ENCODE measurements around the gene SLAIN2. TPM values are rescaled to one million over a fixed set of nuclear protein-coding genes. Genes with fewer than 3 reads are reported as not detected.

Gene SLAIN2
- total RNA-seq, 2 experiments from 2014 or later: 46.3 to 47.0 TPM

DNA sequence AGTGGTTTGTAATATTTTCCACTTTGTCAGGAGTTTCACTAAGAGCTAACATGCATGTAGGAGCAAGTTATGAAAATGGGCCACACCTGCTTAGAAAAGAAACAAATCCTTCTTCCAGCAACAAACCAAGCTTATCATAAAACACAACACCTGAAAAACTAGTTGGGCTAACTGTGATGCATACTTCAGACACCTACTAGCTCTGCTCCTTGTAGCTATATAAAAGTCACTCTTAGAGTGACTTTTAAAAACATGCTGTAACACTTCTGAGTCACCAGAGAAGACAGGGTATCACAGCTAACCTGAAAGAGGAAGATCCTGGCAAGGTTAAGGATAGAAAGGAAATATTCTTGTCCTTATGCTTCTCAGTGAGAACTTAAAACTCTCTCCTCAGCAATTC is 3.6 kb upstream of the SLAIN2 start:
- H3K36me3 Mint-ChIP-seq (ENCODE audit: low read depth): peaks cover 13% of the 10 kb centered on the region
- peaks cover 13% of the 10 kb centered on the region for H3K4me1 ChIP-seq (ENCODE audit: insufficient read depth, low read length)
- DNase-seq (no peak), ATAC-seq (ENCODE audit: poor library complexity) (no peak)
- H3K27ac ChIP-seq (ENCODE audit: low read depth in 1 of 2, low read length in 2 of 2): no peak overlapping the region
- H3K27ac Mint-ChIP-seq: no peak overlapping the region
- ChIA-PET CTCF (interaction anchor here (1.0 kb wide), 1 partner anchor 9 kb away, joined by 3 read pairs; no protein-coding TSS in a partner anchor), POLR2A (no interaction called here)
- TF ChIP-seq, protein P1, sequence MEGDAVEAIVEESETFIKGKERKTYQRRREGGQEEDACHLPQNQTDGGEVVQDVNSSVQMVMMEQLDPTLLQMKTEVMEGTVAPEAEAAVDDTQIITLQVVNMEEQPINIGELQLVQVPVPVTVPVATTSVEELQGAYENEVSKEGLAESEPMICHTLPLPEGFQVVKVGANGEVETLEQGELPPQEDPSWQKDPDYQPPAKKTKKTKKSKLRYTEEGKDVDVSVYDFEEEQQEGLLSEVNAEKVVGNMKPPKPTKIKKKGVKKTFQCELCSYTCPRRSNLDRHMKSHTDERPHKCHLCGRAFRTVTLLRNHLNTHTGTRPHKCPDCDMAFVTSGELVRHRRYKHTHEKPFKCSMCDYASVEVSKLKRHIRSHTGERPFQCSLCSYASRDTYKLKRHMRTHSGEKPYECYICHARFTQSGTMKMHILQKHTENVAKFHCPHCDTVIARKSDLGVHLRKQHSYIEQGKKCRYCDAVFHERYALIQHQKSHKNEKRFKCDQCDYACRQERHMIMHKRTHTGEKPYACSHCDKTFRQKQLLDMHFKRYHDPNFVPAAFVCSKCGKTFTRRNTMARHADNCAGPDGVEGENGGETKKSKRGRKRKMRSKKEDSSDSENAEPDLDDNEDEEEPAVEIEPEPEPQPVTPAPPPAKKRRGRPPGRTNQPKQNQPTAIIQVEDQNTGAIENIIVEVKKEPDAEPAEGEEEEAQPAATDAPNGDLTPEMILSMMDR (IDR thresholded peaks at IDR 0.05): no peak
- H3K4me3 ChIP-seq (ENCODE audit: low read length): no peak overlapping the region
- no peaks in the 10 kb centered on the region for H3K36me3 ChIP-seq (ENCODE audit: insufficient read depth, low read length)
- H3K4me1 Mint-ChIP-seq (ENCODE audit: low read depth): peaks cover 21% of the 10 kb centered on the region
- intact Hi-C loops (cut with DNase I, micrococcal nuclease): loop anchor here in 1 of 2 experiments (2.0 to 10.0 kb wide), 3 partner anchors 67 to 873 kb away; partner anchors contain the start of genes COMMD8 and NFXL1
- no peaks in the 10 kb centered on the region for H3K27me3 ChIP-seq (ENCODE audit: control insufficient read depth in 1 of 2, insufficient read depth in 2 of 2, low read length in 2 of 2)
- no peak overlapping the region for H3K4me3 Mint-ChIP-seq
- no peaks in the 10 kb centered on the region for H3K9me3 ChIP-seq (ENCODE audit: control insufficient read depth in 1 of 2, insufficient read depth in 1 of 2, low read length in 2 of 2)
- no peaks in the 10 kb centered on the region for H3K27me3 Mint-ChIP-seq
- H3K9me3 Mint-ChIP-seq: no peaks in the 10 kb centered on the region

DNA sequence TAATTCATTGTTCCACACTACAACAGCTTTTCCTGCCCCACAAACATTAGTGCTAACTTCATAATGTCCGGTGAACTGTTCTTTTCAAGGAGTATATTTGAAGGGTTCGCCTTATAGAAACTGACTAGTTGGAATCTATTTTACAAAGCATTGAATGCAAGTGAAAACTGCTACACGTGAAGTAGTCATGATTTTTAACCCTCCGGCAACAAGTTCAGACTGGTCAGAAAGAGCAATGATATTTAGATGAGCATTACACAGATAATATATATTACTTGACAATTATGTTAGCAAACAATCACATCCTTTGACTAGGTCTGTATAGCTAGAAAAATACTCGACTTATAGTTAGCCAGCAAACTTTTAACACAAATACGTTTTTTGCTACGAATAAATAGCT is 1.7 kb upstream of the SLAIN2 start:
- no peak for DNase-seq
- Histone ChIP-seq H3K27me3 (ENCODE audit: control insufficient read depth in 1 of 2, insufficient read depth in 2 of 2, low read length in 2 of 2) (no peaks in the 10 kb centered on the region), H3K36me3 (ENCODE audit: insufficient read depth, low read length) (no peaks in the 10 kb centered on the region), H3K4me1 (ENCODE audit: insufficient read depth, low read length) (peaks cover 18% of the 10 kb centered on the region), H3K4me3 (ENCODE audit: low read length) (no peak overlapping the region), H3K9me3 (ENCODE audit: control insufficient read depth in 1 of 2, insufficient read depth in 1 of 2, low read length in 2 of 2) (no peaks in the 10 kb centered on the region), H3K27ac (ENCODE audit: low read depth in 1 of 2, low read length in 2 of 2) (no peak overlapping the region)
- POLR2A ChIA-PET: no interaction called here
- ATAC-seq (ENCODE audit: poor library complexity): no peak
- intact Hi-C loops (cut with DNase I, micrococcal nuclease): loop anchor here (2.0 to 10.0 kb wide), 8 partner anchors 69 to 875 kb away; partner anchors contain the start of genes COMMD8 (in 1 of the 2), FRYL (in 1 of the 2), NFXL1 (in 1 of the 2) and OCIAD1 (in 1 of the 2)
- peak overlapping the region; percentile 98 for H3K27ac Mint-ChIP-seq
- TF ChIP-seq, protein P1 (IDR thresholded peaks at IDR 0.05): no peak
- H3K4me1 Mint-ChIP-seq (ENCODE audit: low read depth): peaks cover 40% of the 10 kb centered on the region
- CTCF ChIA-PET: no interaction called here
- H3K27me3 Mint-ChIP-seq: no peaks in the 10 kb centered on the region
- H3K4me3 Mint-ChIP-seq: no peak overlapping the region
- H3K9me3 Mint-ChIP-seq: no peaks in the 10 kb centered on the region
- peaks cover 13% of the 10 kb centered on the region for H3K36me3 Mint-ChIP-seq (ENCODE audit: low read depth)

DNA sequence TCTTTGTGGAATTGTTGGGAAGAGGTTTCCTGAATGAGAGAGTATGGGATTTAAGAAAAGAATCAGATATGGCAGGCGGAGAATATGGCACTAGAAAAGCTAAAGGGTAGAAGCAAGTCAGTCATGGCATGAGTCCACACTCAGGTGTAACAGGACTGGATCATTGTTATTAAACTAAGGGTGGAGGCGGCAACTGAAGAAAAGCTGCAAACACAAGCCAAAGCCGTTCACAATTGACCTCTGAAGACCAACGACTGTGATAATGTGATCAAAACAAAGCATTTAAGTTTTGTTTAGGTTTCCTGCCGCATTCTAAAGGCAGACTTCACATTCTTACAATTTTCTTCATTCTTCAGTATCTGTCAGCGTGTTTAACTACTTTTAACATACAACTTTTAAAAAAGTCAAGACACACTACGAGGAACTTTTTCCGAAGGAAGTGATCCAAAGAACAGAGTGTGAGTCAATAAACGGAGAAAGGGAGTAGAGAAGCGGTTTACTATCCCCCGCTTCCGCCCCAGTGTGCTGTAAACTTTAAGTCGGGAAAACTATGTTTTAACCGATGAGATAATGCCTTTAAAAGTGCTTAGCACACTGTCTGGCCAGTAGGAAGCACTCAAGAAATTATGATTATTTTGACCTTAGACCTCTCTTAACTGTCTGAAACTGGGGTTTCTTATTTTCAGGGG is 909 bp upstream of the SLAIN2 start:
- ATAC-seq (ENCODE audit: poor library complexity) (peak; percentile 6), DNase-seq (peak in 6 of 14 experiments; percentile 4 to 63 (median 46))
- H3K27me3 Mint-ChIP-seq: no peaks in the 10 kb centered on the region
- H3K27ac Mint-ChIP-seq: peak overlapping the region; percentile 98
- TF ChIP-seq, protein P1 (IDR thresholded peaks at IDR 0.05): no peak
- H3K27ac ChIP-seq (ENCODE audit: low read depth in 1 of 2, low read length in 2 of 2): peak overlapping the region; percentile 91 to 95
- peak overlapping the region; percentile 82 for H3K4me3 ChIP-seq (ENCODE audit: low read length)
- peaks cover 13% of the 10 kb centered on the region for H3K36me3 Mint-ChIP-seq (ENCODE audit: low read depth)
- no peaks in the 10 kb centered on the region for H3K27me3 ChIP-seq (ENCODE audit: control insufficient read depth in 1 of 2, insufficient read depth in 2 of 2, low read length in 2 of 2)
- CTCF ChIA-PET: interaction anchor here (1.4 to 1.6 kb wide), 2 partner anchors 65 to 203 kb away, joined by 3 to 4 read pairs; no protein-coding TSS in a partner anchor
- no peaks in the 10 kb centered on the region for H3K9me3 ChIP-seq (ENCODE audit: control insufficient read depth in 1 of 2, insufficient read depth in 1 of 2, low read length in 2 of 2)
- H3K4me1 Mint-ChIP-seq (ENCODE audit: low read depth): peaks cover 47% of the 10 kb centered on the region
- H3K36me3 ChIP-seq (ENCODE audit: insufficient read depth, low read length): no peaks in the 10 kb centered on the region
- POLR2A ChIA-PET: interaction anchor here (0.7 to 1.9 kb wide), 8 partner anchors 7 to 566 kb away, joined by 3 to 8 read pairs (median 3); partner anchors contain the start of gene OCIAD2
- no peaks in the 10 kb centered on the region for H3K9me3 Mint-ChIP-seq
- intact Hi-C loops (cut with DNase I, micrococcal nuclease): loop anchor here (2.0 to 10.0 kb wide), 5 partner anchors 203 to 564 kb away; partner anchors contain the start of genes FRYL (in 1 of the 2), OCIAD1 (in 1 of the 2), OCIAD2 (in 1 of the 2) and TXK (in 1 of the 2)
- H3K4me1 ChIP-seq (ENCODE audit: insufficient read depth, low read length): peaks cover 18% of the 10 kb centered on the region
- H3K4me3 Mint-ChIP-seq: peak overlapping the region; percentile 100
